Body of pancreas (tissue), 4 donors: Measurements from ENCODE around the gene MAU2. TPM values are rescaled to one million over a fixed set of nuclear protein-coding genes. Genes with fewer than 3 reads are reported as not detected.

Experiments used
- ATAC-seq: fragments of 150-250 bp; one replicate; pipeline ENCODE4 v1.9.1; 2016
- DNase-seq, 4 donors: peaks; one replicate each; pipeline ENCODE4 v3.0.0-alpha.2; 2019
- H3K27ac ChIP-seq, 4 donors: fragments of 200-600 bp; sonication (generic); 1 replicate in 3 of 4; 2 replicates in 1 of 4; pipeline versions ENCODE4 v1.5.1 to v1.6.1; 2016 to 2019; ENCODE audit warnings: mild to moderate bottlenecking in 1 of 4, mixed read lengths in 1 of 4, moderate library complexity in 1 of 4
- H3K27me3 ChIP-seq, 2 donors: fragments of 200-600 bp; sonication (generic); one replicate each; pipeline ENCODE4 v1.6.0; 2016; ENCODE audit warnings: mild to moderate bottlenecking in 1 of 2
- H3K36me3 ChIP-seq, 2 donors: fragments of 200-600 bp; sonication (generic); replicated peaks in 1 of 2; 2 replicates each; pipeline ENCODE4 v1.5.1; 2016; ENCODE audit warnings: low read depth in 2 of 2; ENCODE audit not compliant: insufficient read depth in 1 of 2
- H3K4me1 ChIP-seq: fragments of 200-600 bp; sonication (generic); one replicate; pipeline ENCODE4 v1.6.0; 2016
- H3K4me3 ChIP-seq, 2 donors: fragments of 200-600 bp; sonication (generic); 1 replicate in 1 of 2; 2 replicates in 1 of 2; pipeline ENCODE4 v1.5.1; 2016 to 2019
- H3K9me3 ChIP-seq, 3 donors: fragments of 200-600 bp; sonication (generic); 1 replicate in 2 of 3; 2 replicates in 1 of 3; pipeline ENCODE4 v1.5.1; 2016
- CTCF ChIP-seq, 7 experiments: fragments of 450-650 bp in 4 of 7; fragments of 200-600 bp in 3 of 7; sonication (generic) in 3 of 7; IDR thresholded peaks; one replicate each; pipeline ENCODE4 v1.5.1; 2016 to 2019; ENCODE audit warnings: antibody characterized with exemption in 7 of 7
- POLR2A ChIP-seq, 3 donors: fragments of 450-650 bp; IDR thresholded peaks; one replicate each; pipeline ENCODE4 v1.6.1; 2016; ENCODE audit warnings: antibody characterized with exemption in 3 of 3, mild to moderate bottlenecking in 2 of 3
- WGBS, 2 donors: methylation state at CpG; one replicate each; pipeline ENCODE4 v1.1.5; 2017; 5-methylcytosine and 5-hydroxymethylcytosine counted together
- intact Hi-C: fragments of 100-400 bp; cut with DNase I; formaldehyde crosslinking; loops from one replicate; pipeline ENCODE4 v1.15.1; 2023
- total RNA-seq, 2 donors: library from RNA; depleted of rRNA; stranded (reverse); fragments of >200 nt; gene quantifications; one replicate each; pipeline ENCODE4 v1.1.0, GENCODE V29; 2016

The MAU2 gene
- total RNA-seq, 2 donors from 2014 or later = 38.9 to 57.4 TPM

GRCh38 chr19:19355606-19356139 lies 35.0 kb downstream of the MAU2 start:
- TF ChIP-seq POLR2A (IDR thresholded peaks at IDR 0.05) (no peak), CTCF (IDR thresholded peaks at IDR 0.05) (no peak)

GRCh38 chr19:19356500-19356899 lies 35.9 kb downstream of the MAU2 start:
- intact Hi-C loops = no loop called here
- H3K36me3 ChIP-seq = peaks cover 21 to 31% of the 10 kb centered on the region in 2 donors
- TF ChIP-seq POLR2A (IDR thresholded peaks at IDR 0.05) (no peak), CTCF (IDR thresholded peaks at IDR 0.05) (no peak)

More at GRCh38 chr19:19355606-19356139, 35.0 kb downstream of the MAU2 start:
- Histone ChIP-seq H3K27ac (no peak overlapping the region), H3K36me3 (peaks cover 21 to 31% of the 10 kb centered on the region in 2 donors), H3K4me1 (no peaks in the 10 kb centered on the region), H3K27me3 (no peaks in the 10 kb centered on the region), H3K9me3 (no peaks in the 10 kb centered on the region), H3K4me3 (no peak overlapping the region)
- ATAC-seq (no peak), DNase-seq (no peak)
- WGBS, 2 donors = 85 to 88% methylated on average over 5 to 14 of the region's 18 CpGs
- intact Hi-C loops = no loop called here

GRCh38 chr19:19356901-19357566 lies 36.4 kb downstream of the MAU2 start:
- no peak for ATAC-seq
- Histone ChIP-seq H3K9me3 (no peaks in the 10 kb centered on the region), H3K27ac (no peak overlapping the region), H3K4me1 (peaks cover 7% of the 10 kb centered on the region), H3K27me3 (no peaks in the 10 kb centered on the region), H3K4me3 (no peak overlapping the region), H3K36me3 (peaks cover 21 to 29% of the 10 kb centered on the region in 2 donors)
- TF ChIP-seq CTCF (IDR thresholded peaks at IDR 0.05) = no peak
- TF ChIP-seq POLR2A (IDR thresholded peaks at IDR 0.05) = no peak
- DNase-seq = no peak
- WGBS, 2 donors = 93% methylated on average over 9 to 13 of the region's 13 CpGs
- intact Hi-C loops = no loop called here

More at GRCh38 chr19:19356500-19356899, 35.9 kb downstream of the MAU2 start:
- Histone ChIP-seq H3K9me3 (no peaks in the 10 kb centered on the region), H3K27ac (no peak overlapping the region), H3K4me1 (peaks cover 7% of the 10 kb centered on the region), H3K4me3 (no peak overlapping the region), H3K27me3 (no peaks in the 10 kb centered on the region)
- DNase-seq (no peak), ATAC-seq (no peak)
- WGBS, 2 donors = 95 to 98% methylated on average over 11 of the region's 11 CpGs

GRCh38 chr19:19361075-19361594 lies 40.5 kb downstream of the MAU2 start:
- ATAC-seq (peak; percentile 85), DNase-seq (peak; percentile 80 to 86 (median 84))
- Histone ChIP-seq H3K9me3 (no peaks in the 10 kb centered on the region), H3K4me1 (peaks cover 21% of the 10 kb centered on the region), H3K4me3 (no peak overlapping the region), H3K27me3 (no peaks in the 10 kb centered on the region), H3K27ac (peak overlapping the region in 2 of 4 donors; percentile 45), H3K36me3 (peaks cover 6% of the 10 kb centered on the region in 2 donors)
- 11 to 15% methylated on average over 14 of the region's 14 CpGs for WGBS, 2 donors
- TF ChIP-seq POLR2A (IDR thresholded peaks at IDR 0.05) (no peak), CTCF (IDR thresholded peaks at IDR 0.05) (peak; percentile 68 to 88 (median 82))
- intact Hi-C loops = no loop called here
